Measurements from ENCODE around the gene TMEM187. TPM values are rescaled to one million over a fixed set of nuclear protein-coding genes. Genes with fewer than 3 reads are reported as not detected.

Gene TMEM187
- total RNA-seq, 4 donors from 2014 or later, result 2.5 to 4.1 (median 3.8) TPM

GRCh38 chrX:153968255-153968654, 4.3 kb upstream of the TMEM187 start:
- 7 to 80% methylated on average over 4 to 7 of the region's 9 CpGs for WGBS, 2 donors
- intact Hi-C loops (cut with DNase I), result no loop called here
- H3K36me3 ChIP-seq, result peaks cover 4 to 14% (median 4%) of the 10 kb centered on the region in 3 donors
- DNase-seq, result no peak
- H3K4me3 ChIP-seq, result peak overlapping the region in 3 of 4 donors; percentile 3 to 86 (median 76)
- no peaks in the 10 kb centered on the region for H3K27me3 ChIP-seq
- no peaks in the 10 kb centered on the region for H3K9me3 ChIP-seq
- TF ChIP-seq CTCF (IDR thresholded peaks at IDR 0.05), result no peak
- no peak for TF ChIP-seq POLR2A (IDR thresholded peaks at IDR 0.05)
- peak overlapping the region; percentile 98 to 99 (median 99) for H3K27ac ChIP-seq
- peaks cover 30 to 57% (median 35%) of the 10 kb centered on the region in 3 donors for H3K4me1 ChIP-seq

- intact Hi-C loops (cut with DNase I), result no loop called here
- Histone ChIP-seq H3K4me3 (peak overlapping the region in 3 of 4 donors; percentile 76 to 95 (median 86)), H3K27ac (peak overlapping the region; percentile 98 to 99 (median 99)), H3K9me3 (no peaks in the 10 kb centered on the region), H3K4me1 (peaks cover 35 to 62% (median 40%) of the 10 kb centered on the region in 3 donors), H3K27me3 (no peaks in the 10 kb centered on the region), H3K36me3 (peaks cover under 1 to 9% (median 1%) of the 10 kb centered on the region in 3 donors)
- no peak for DNase-seq
- WGBS, 2 donors, result 56% methylated on average over 3 of the region's 12 CpGs; no CpG with 5 or more reads in 1 of the 2 donors
- no peak for TF ChIP-seq POLR2A (IDR thresholded peaks at IDR 0.05)
Measured at GRCh38 chrX:153968754-153969124, 3.8 kb upstream of the TMEM187 start.

GRCh38 chrX:153969125-153969903, 3.2 kb upstream of the TMEM187 start:
- Histone ChIP-seq H3K36me3 (peaks cover 0 to 4% (median 0%) of the 10 kb centered on the region in 3 donors), H3K4me1 (peaks cover 39 to 67% (median 45%) of the 10 kb centered on the region in 3 donors), H3K27me3 (no peaks in the 10 kb centered on the region), H3K9me3 (no peaks in the 10 kb centered on the region), H3K27ac (peak overlapping the region; percentile 98 to 99 (median 99)), H3K4me3 (peak overlapping the region; percentile 76 to 95 (median 82))
- intact Hi-C loops (cut with DNase I), result no loop called here
- no peak for DNase-seq
- no peak for TF ChIP-seq POLR2A (IDR thresholded peaks at IDR 0.05)
- 2 to 36% methylated on average over 10 to 13 of the region's 25 CpGs for WGBS, 2 donors

- 0 to 22% methylated on average over 2 to 21 of the region's 26 CpGs for WGBS, 2 donors
- Histone ChIP-seq H3K9me3 (no peaks in the 10 kb centered on the region), H3K27me3 (no peaks in the 10 kb centered on the region), H3K27ac (peak overlapping the region; percentile 98 to 99 (median 99)), H3K36me3 (no peaks in the 10 kb centered on the region), H3K4me3 (peak overlapping the region; percentile 76 to 95 (median 82)), H3K4me1 (peaks cover 39 to 70% (median 49%) of the 10 kb centered on the region in 3 donors)
- no peak for DNase-seq
- TF ChIP-seq POLR2A (IDR thresholded peaks at IDR 0.05) (no peak), CTCF (IDR thresholded peaks at IDR 0.05) (no peak)
- intact Hi-C loops (cut with DNase I), result no loop called here
Measured at GRCh38 chrX:153969904-153970356, 2.6 kb upstream of the TMEM187 start.

- H3K27ac ChIP-seq, result peak overlapping the region; percentile 98 to 99 (median 99)
- no peaks in the 10 kb centered on the region for H3K36me3 ChIP-seq
- peak overlapping the region; percentile 76 to 95 (median 82) for H3K4me3 ChIP-seq
- TF ChIP-seq CTCF (IDR thresholded peaks at IDR 0.05), result no peak
- no peak for TF ChIP-seq POLR2A (IDR thresholded peaks at IDR 0.05)
- H3K27me3 ChIP-seq, result no peaks in the 10 kb centered on the region
- DNase-seq, result no peak
- intact Hi-C loops (cut with DNase I), result no loop called here
- 1 to 12% methylated on average over 21 to 42 of the region's 49 CpGs for WGBS, 2 donors
- peaks cover 39 to 68% (median 49%) of the 10 kb centered on the region in 3 donors for H3K4me1 ChIP-seq
- no peaks in the 10 kb centered on the region for H3K9me3 ChIP-seq
Measured at GRCh38 chrX:153970357-153971123, 2.0 kb upstream of the TMEM187 start.

Measured in esophagus squamous epithelium (tissue), 5 donors.